Measurements from ENCODE around the gene EPB41L5.

GRCh38 chr2:120018549-120018948, 5.7 kb downstream of the EPB41L5 start:
- no peak for TF ChIP-seq TAF1 (IDR thresholded peaks at IDR 0.05; ENCODE audit: borderline replicate concordance, low read depth, low read length)
- TF ChIP-seq POLR2AphosphoS5 (IDR thresholded peaks at IDR 0.05; ENCODE audit: low read depth, low read length) = no peak
